ENCODE data around the gene TRAIP. TPM values are rescaled to one million over a fixed set of nuclear protein-coding genes. Genes with fewer than 3 reads are reported as not detected.

The TRAIP gene
- total RNA-seq, 1 donor from 2014 or later = 3.2 TPM

DNA sequence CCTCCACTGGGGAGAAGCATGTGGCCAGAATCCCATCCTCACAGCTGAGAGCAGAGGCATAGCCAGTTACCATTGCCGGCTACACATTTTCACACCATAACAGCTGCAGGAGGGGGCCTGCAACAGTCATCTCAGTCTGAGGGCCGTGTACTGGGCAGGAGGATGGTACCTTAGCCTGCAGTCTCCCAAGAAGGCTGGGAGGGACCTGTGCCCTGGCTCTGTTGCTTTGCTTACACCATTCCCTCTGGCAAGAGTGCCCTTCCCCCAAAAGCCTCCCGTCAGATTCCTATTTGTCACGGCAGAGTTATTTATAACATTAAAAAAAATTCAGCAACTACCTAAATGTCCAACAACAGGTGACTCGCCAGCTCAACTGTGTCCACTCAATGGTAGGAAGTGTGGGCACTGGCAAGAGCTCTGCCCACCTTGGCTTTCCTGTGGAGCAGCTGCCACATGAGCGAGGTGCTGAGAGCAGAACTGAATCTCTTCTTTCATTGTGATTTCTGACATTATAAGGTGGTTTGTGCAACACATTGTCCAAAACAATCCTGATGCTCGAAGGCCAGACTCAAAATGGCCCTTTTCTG lies 8.9 kb upstream of the TRAIP start:
- H2AFZ ChIP-seq (ENCODE audit: low read depth, low read length) = no peak overlapping the region
- no peaks in the 10 kb centered on the region for H3K9me3 Mint-ChIP-seq (ENCODE audit: unreplicated experiment)
- no peak overlapping the region for H3K4me3 Mint-ChIP-seq (ENCODE audit: unreplicated experiment)
- no peak overlapping the region for H3K4me3 ChIP-seq (ENCODE audit: insufficient read depth, low read depth, low read length)
- no peak overlapping the region for H3K4me2 ChIP-seq (ENCODE audit: low read length)
- TF ChIP-seq EZH2 (IDR thresholded peaks at IDR 0.05; ENCODE audit: insufficient read depth, low read length) (no peak), CTCF (IDR thresholded peaks at IDR 0.05; ENCODE audit: insufficient read depth, low read depth, low read length) (no peak)
- DNase-seq (ENCODE audit: low read depth) (no peak), FAIRE-seq (no peak)
- H3K79me2 ChIP-seq (ENCODE audit: insufficient read depth, low read length) = no peaks in the 10 kb centered on the region
- no peak overlapping the region for H3K27ac Mint-ChIP-seq (ENCODE audit: unreplicated experiment)
- H3K9me3 ChIP-seq (ENCODE audit: insufficient read depth, low read depth, low read length) = no peaks in the 10 kb centered on the region
- no peaks in the 10 kb centered on the region for H3K36me3 ChIP-seq (ENCODE audit: insufficient read depth, low read length)
- no peaks in the 10 kb centered on the region for H3K36me3 Mint-ChIP-seq (ENCODE audit: low read depth, unreplicated experiment)
- no peaks in the 10 kb centered on the region for H3K4me1 ChIP-seq (ENCODE audit: insufficient read depth, low read length)
- peaks cover 31% of the 10 kb centered on the region for H3K27me3 ChIP-seq (ENCODE audit: insufficient read depth, low read length)
- no peak overlapping the region for H3K9ac ChIP-seq (ENCODE audit: low read length)
- H3K4me1 Mint-ChIP-seq (ENCODE audit: low read depth, unreplicated experiment) = no peaks in the 10 kb centered on the region
- H3K27ac ChIP-seq (ENCODE audit: low read depth, low read length) = no peak overlapping the region
- no peaks in the 10 kb centered on the region for H4K20me1 ChIP-seq (ENCODE audit: insufficient read depth, low read length)
- H3K27me3 Mint-ChIP-seq (ENCODE audit: low read depth, unreplicated experiment) = peaks cover 52% of the 10 kb centered on the region

- Histone ChIP-seq H3K9me3 (ENCODE audit: insufficient read depth, low read depth, low read length) (no peaks in the 10 kb centered on the region), H3K4me1 (ENCODE audit: insufficient read depth, low read length) (no peaks in the 10 kb centered on the region), H3K27me3 (ENCODE audit: insufficient read depth, low read length) (peaks cover 27% of the 10 kb centered on the region), H3K27ac (ENCODE audit: low read depth, low read length) (no peak overlapping the region), H3K9ac (ENCODE audit: low read length) (no peak overlapping the region), H2AFZ (ENCODE audit: low read depth, low read length) (no peak overlapping the region), H4K20me1 (ENCODE audit: insufficient read depth, low read length) (no peaks in the 10 kb centered on the region), H3K4me3 (ENCODE audit: insufficient read depth, low read depth, low read length) (no peak overlapping the region), H3K4me2 (ENCODE audit: low read length) (no peak overlapping the region), H3K36me3 (ENCODE audit: insufficient read depth, low read length) (no peaks in the 10 kb centered on the region), H3K79me2 (ENCODE audit: insufficient read depth, low read length) (no peaks in the 10 kb centered on the region)
- FAIRE-seq (no peak), DNase-seq (ENCODE audit: low read depth) (no peak)
- peaks cover 48% of the 10 kb centered on the region for H3K27me3 Mint-ChIP-seq (ENCODE audit: low read depth, unreplicated experiment)
- no peak overlapping the region for H3K4me3 Mint-ChIP-seq (ENCODE audit: unreplicated experiment)
- TF ChIP-seq EZH2 (IDR thresholded peaks at IDR 0.05; ENCODE audit: insufficient read depth, low read length) (no peak), CTCF (IDR thresholded peaks at IDR 0.05; ENCODE audit: insufficient read depth, low read depth, low read length) (no peak)
- H3K9me3 Mint-ChIP-seq (ENCODE audit: unreplicated experiment) = no peaks in the 10 kb centered on the region
- H3K4me1 Mint-ChIP-seq (ENCODE audit: low read depth, unreplicated experiment) = no peaks in the 10 kb centered on the region
- no peak overlapping the region for H3K27ac Mint-ChIP-seq (ENCODE audit: unreplicated experiment)
- H3K36me3 Mint-ChIP-seq (ENCODE audit: low read depth, unreplicated experiment) = no peaks in the 10 kb centered on the region
Measured at GRCh38 chr3:49864505-49864904, 8.1 kb upstream of the TRAIP start.

- Histone ChIP-seq H3K27ac (ENCODE audit: low read depth, low read length) (no peak overlapping the region), H3K4me2 (ENCODE audit: low read length) (no peak overlapping the region), H2AFZ (ENCODE audit: low read depth, low read length) (no peak overlapping the region), H3K9ac (ENCODE audit: low read length) (no peak overlapping the region), H3K36me3 (ENCODE audit: insufficient read depth, low read length) (no peaks in the 10 kb centered on the region), H3K79me2 (ENCODE audit: insufficient read depth, low read length) (peaks cover 16% of the 10 kb centered on the region), H3K4me3 (ENCODE audit: insufficient read depth, low read depth, low read length) (no peak overlapping the region), H3K27me3 (ENCODE audit: insufficient read depth, low read length) (peaks cover 12% of the 10 kb centered on the region), H4K20me1 (ENCODE audit: insufficient read depth, low read length) (no peaks in the 10 kb centered on the region), H3K4me1 (ENCODE audit: insufficient read depth, low read length) (peaks cover 5% of the 10 kb centered on the region), H3K9me3 (ENCODE audit: insufficient read depth, low read depth, low read length) (no peaks in the 10 kb centered on the region)
- H3K36me3 Mint-ChIP-seq (ENCODE audit: low read depth, unreplicated experiment) = no peaks in the 10 kb centered on the region
- H3K27ac Mint-ChIP-seq (ENCODE audit: unreplicated experiment) = no peak overlapping the region
- peaks cover 23% of the 10 kb centered on the region for H3K27me3 Mint-ChIP-seq (ENCODE audit: low read depth, unreplicated experiment)
- DNase-seq (ENCODE audit: low read depth) = no peak
- TF ChIP-seq EZH2 (IDR thresholded peaks at IDR 0.05; ENCODE audit: insufficient read depth, low read length) (no peak), CTCF (IDR thresholded peaks at IDR 0.05; ENCODE audit: insufficient read depth, low read depth, low read length) (no peak)
- no peaks in the 10 kb centered on the region for H3K9me3 Mint-ChIP-seq (ENCODE audit: unreplicated experiment)
- no peak overlapping the region for H3K4me3 Mint-ChIP-seq (ENCODE audit: unreplicated experiment)
- FAIRE-seq = no peak
- H3K4me1 Mint-ChIP-seq (ENCODE audit: low read depth, unreplicated experiment) = peaks cover 2% of the 10 kb centered on the region
Measured at GRCh38 chr3:49859576-49860305, 3.4 kb upstream of the TRAIP start.

Measured in astrocyte (in vitro differentiated cells and primary cell).